ENCODE results near the gene NDUFA5.
"Not testable (repeated sequence)": the region's sequence is repeated elsewhere in the genome, so short reads cannot be mapped to it uniquely, and the experiment has no call there.

NDUFA5 gene

DNA sequence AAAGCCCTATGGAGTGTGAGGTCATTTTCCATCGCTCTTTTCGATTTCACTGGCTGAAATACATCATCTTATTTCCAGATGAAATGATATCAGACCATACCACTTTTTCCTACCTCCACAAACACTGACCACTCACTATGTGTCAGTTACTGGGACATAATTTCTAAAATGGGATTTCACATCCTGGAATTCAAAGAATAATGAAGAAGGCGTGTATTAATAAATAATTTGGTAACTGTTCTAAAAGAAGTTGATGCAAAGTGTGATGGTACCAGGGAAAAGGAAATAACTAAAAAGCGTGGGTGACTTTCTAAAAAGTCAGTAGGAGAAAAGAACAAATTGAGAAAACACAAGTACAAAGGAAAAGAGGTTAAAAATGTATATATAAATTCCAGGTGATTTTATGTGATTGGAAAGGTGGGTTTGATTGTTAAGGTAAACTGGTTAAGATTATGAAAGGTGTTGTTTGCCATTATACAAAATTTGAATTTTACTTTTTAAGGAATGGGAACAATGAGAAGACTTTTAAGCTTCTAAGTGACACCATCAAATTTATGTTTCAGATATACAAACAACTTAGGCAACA is 764 bp upstream of the NDUFA5 start:
- TF ChIP-seq, protein P1, sequence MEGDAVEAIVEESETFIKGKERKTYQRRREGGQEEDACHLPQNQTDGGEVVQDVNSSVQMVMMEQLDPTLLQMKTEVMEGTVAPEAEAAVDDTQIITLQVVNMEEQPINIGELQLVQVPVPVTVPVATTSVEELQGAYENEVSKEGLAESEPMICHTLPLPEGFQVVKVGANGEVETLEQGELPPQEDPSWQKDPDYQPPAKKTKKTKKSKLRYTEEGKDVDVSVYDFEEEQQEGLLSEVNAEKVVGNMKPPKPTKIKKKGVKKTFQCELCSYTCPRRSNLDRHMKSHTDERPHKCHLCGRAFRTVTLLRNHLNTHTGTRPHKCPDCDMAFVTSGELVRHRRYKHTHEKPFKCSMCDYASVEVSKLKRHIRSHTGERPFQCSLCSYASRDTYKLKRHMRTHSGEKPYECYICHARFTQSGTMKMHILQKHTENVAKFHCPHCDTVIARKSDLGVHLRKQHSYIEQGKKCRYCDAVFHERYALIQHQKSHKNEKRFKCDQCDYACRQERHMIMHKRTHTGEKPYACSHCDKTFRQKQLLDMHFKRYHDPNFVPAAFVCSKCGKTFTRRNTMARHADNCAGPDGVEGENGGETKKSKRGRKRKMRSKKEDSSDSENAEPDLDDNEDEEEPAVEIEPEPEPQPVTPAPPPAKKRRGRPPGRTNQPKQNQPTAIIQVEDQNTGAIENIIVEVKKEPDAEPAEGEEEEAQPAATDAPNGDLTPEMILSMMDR (conservative IDR thresholded peaks at IDR 0.05; ENCODE audit: low read depth, low read length), result no peak

GRCh38 chr7:123557016-123557397 is 611 bp downstream of the NDUFA5 start:
- TF ChIP-seq, protein P1 (conservative IDR thresholded peaks at IDR 0.05; ENCODE audit: low read depth, low read length), result no peak

More for the DNA sequence above, 764 bp upstream of the NDUFA5 start:
- peak overlapping the region; percentile 99 for H3K4me3 ChIP-seq (ENCODE audit: low read length)
- no peak for DNase-seq (ENCODE audit: low read depth)

DNA sequence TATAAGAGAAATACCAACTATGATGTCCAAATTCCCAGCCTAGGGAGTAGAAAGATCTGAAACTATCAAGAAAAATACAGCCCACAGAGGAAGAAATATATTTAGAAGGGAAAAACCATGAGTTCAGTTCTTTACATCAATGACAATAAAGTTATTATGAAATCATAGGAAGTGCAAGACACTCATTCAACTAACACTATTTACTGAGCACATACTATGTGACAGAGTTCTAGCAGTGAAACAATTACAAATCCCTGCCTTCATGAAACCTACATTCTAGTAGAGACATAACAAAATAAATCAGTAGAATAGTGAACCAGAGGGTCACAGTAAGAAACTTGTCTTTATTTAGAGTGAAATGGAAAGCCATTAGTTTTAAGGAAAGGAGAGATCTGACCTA is 2.1 kb downstream of the NDUFA5 start:
- H3K4me3 ChIP-seq (ENCODE audit: low read length), result no peak overlapping the region
- TF ChIP-seq, protein P1 (conservative IDR thresholded peaks at IDR 0.05; ENCODE audit: low read depth, low read length), result no peak
- no peak for DNase-seq (ENCODE audit: low read depth)

More at GRCh38 chr7:123557016-123557397, 611 bp downstream of the NDUFA5 start:
- peak overlapping the region; percentile 99 for H3K4me3 ChIP-seq (ENCODE audit: low read length)
- DNase-seq (ENCODE audit: low read depth), result no peak

GRCh38 chr7:123553159-123553558 is 4.5 kb downstream of the NDUFA5 start:
- no peak overlapping the region for H3K4me3 ChIP-seq (ENCODE audit: low read length)
- no peak for DNase-seq (ENCODE audit: low read depth)
- TF ChIP-seq, protein P1 (conservative IDR thresholded peaks at IDR 0.05; ENCODE audit: low read depth, low read length), result no peak

DNA sequence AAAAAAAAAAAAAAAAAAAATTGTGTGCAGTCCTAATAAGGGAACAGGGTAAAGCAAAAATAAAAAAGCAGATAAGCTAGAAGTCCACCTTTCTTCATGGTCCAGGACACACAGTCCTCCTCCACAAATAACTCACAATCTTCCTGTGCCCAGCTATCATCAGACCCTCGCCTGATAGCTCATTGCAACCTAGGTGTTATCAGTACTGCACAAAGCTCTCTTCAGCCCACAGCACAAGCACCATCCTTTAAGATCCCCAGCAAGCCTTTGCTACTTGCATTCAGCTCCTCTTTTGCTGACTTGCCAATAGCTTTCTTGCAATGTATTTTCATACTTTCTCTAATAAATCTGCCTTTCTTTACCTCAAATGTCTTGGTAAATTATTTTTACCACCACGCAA is 5.0 kb downstream of the NDUFA5 start:
- no peak for DNase-seq (ENCODE audit: low read depth)
- H3K4me3 ChIP-seq (ENCODE audit: low read length), result no peak overlapping the region

DNA sequence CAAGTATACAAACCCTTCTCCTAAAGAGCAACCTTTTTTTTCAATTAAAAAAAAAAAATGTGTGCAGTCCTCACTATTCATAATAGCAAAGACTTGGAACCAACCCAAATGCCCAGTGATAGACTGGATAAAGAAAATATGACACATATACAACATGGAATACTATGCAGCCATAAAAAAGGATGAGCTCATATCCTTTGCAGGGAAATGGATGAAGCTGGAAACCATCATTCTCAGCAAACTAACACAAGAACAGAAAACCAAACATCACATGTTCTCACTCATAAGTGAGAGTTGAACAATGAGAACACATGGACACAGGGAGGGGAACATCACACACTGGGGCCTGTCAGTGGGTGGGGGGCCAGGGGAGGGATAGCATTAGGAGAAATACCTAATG is 5.5 kb downstream of the NDUFA5 start:
- not testable (repeated sequence) for H3K4me3 ChIP-seq (ENCODE audit: low read length); DNase-seq (ENCODE audit: low read depth)

More for the DNA sequence above, 5.0 kb downstream of the NDUFA5 start:
- TF ChIP-seq, protein P1 (conservative IDR thresholded peaks at IDR 0.05; ENCODE audit: low read depth, low read length), result no peak

GRCh38 chr7:123548406-123548805 is 9.2 kb downstream of the NDUFA5 start:
- TF ChIP-seq, protein P1 (conservative IDR thresholded peaks at IDR 0.05; ENCODE audit: low read depth, low read length), result no peak
- no peak for DNase-seq (ENCODE audit: low read depth)
- H3K4me3 ChIP-seq (ENCODE audit: low read length), result no peak overlapping the region
